ENCODE measurements around the gene FRMD4A. TPM values are rescaled to one million over a fixed set of nuclear protein-coding genes. Genes with fewer than 3 reads are reported as not detected.

Gene FRMD4A
- polyA plus RNA-seq, 1 donor (not counting 4 experiments of a cell fraction or from before 2014, with no cell fraction given) = 12.9 TPM

GRCh38 chr10:14163377-14164086, 167.2 kb downstream of the FRMD4A start:
- FAIRE-seq (no peak), DNase-seq (ENCODE audit: low read depth, low spot score) (no peak)
- no peak overlapping the region for H3K9ac ChIP-seq (ENCODE audit: control insufficient read depth, extremely low read depth, insufficient read depth, low read length)
- H3K79me2 ChIP-seq (ENCODE audit: control insufficient read depth, insufficient read depth, low read length) = no peaks in the 10 kb centered on the region
- no peaks in the 10 kb centered on the region for H3K9me1 ChIP-seq (ENCODE audit: control insufficient read depth, extremely low read depth, insufficient read depth, low read length)
- H3K4me3 ChIP-seq (ENCODE audit: control insufficient read depth in 2 of 3, extremely low read depth in 1 of 3, insufficient read depth in 2 of 3, low read depth in 1 of 3, low read length in 3 of 3) = no peak overlapping the region
- no peaks in the 10 kb centered on the region for H3K36me3 ChIP-seq (ENCODE audit: control insufficient read depth in 2 of 2, extremely low read depth in 1 of 2, insufficient read depth in 2 of 2, low read length in 2 of 2)
- H3K27me3 ChIP-seq (ENCODE audit: control insufficient read depth, extremely low read depth, insufficient read depth, low read length) = no peaks in the 10 kb centered on the region
- no peak overlapping the region for H3K4me2 ChIP-seq (ENCODE audit: control insufficient read depth, extremely low read depth, insufficient read depth, low read depth, low read length)
- H3K27ac ChIP-seq (ENCODE audit: control insufficient read depth, insufficient read depth, low read length) = no peak overlapping the region
- no peaks in the 10 kb centered on the region for H3K9me3 ChIP-seq (ENCODE audit: control insufficient read depth, low read depth, low read length)
- TF ChIP-seq CTCF (optimal IDR thresholded peaks at IDR 0.05 in 1 of 3, IDR thresholded peaks at IDR 0.05 in 1 of 3, conservative IDR thresholded peaks at IDR 0.05 in 1 of 3; ENCODE audit: extremely low read depth in 1 of 3, insufficient read depth in 2 of 3, low read length in 3 of 3) (no peak), EZH2 (IDR thresholded peaks at IDR 0.05; ENCODE audit: low read length) (no peak)
- no peaks in the 10 kb centered on the region for H4K20me1 ChIP-seq (ENCODE audit: control insufficient read depth, extremely low read depth, insufficient read depth, low read length)
- H2AFZ ChIP-seq (ENCODE audit: control insufficient read depth, low read length) = no peak overlapping the region
- no peaks in the 10 kb centered on the region for H3K4me1 ChIP-seq (ENCODE audit: control insufficient read depth, extremely low read depth, insufficient read depth, low read length)
- dilution Hi-C loops (cut with MboI; ENCODE audit: extremely low pct_ligation_motif_present, low sequenced_read_pairs) = no loop called here

- no peaks in the 10 kb centered on the region for H3K27me3 ChIP-seq (ENCODE audit: control insufficient read depth, extremely low read depth, insufficient read depth, low read length)
- dilution Hi-C loops (cut with MboI; ENCODE audit: extremely low pct_ligation_motif_present, low sequenced_read_pairs) = no loop called here
- FAIRE-seq = no peak
Observed at GRCh38 chr10:14162629-14163344, 167.9 kb downstream of the FRMD4A start.

More at GRCh38 chr10:14162629-14163344, 167.9 kb downstream of the FRMD4A start:
- no peaks in the 10 kb centered on the region for H3K4me1 ChIP-seq (ENCODE audit: control insufficient read depth, extremely low read depth, insufficient read depth, low read length)
- H3K4me2 ChIP-seq (ENCODE audit: control insufficient read depth, extremely low read depth, insufficient read depth, low read depth, low read length) = no peak overlapping the region
- no peak for TF ChIP-seq EZH2 (IDR thresholded peaks at IDR 0.05; ENCODE audit: low read length)
- no peak for TF ChIP-seq CTCF (optimal IDR thresholded peaks at IDR 0.05 in 1 of 3, IDR thresholded peaks at IDR 0.05 in 1 of 3, conservative IDR thresholded peaks at IDR 0.05 in 1 of 3; ENCODE audit: extremely low read depth in 1 of 3, insufficient read depth in 2 of 3, low read length in 3 of 3)
- H3K9ac ChIP-seq (ENCODE audit: control insufficient read depth, extremely low read depth, insufficient read depth, low read length) = no peak overlapping the region
- H2AFZ ChIP-seq (ENCODE audit: control insufficient read depth, low read length) = no peak overlapping the region
- H3K9me1 ChIP-seq (ENCODE audit: control insufficient read depth, extremely low read depth, insufficient read depth, low read length) = no peaks in the 10 kb centered on the region
- no peak for DNase-seq (ENCODE audit: low read depth, low spot score)
- H3K36me3 ChIP-seq (ENCODE audit: control insufficient read depth in 2 of 2, extremely low read depth in 1 of 2, insufficient read depth in 2 of 2, low read length in 2 of 2) = no peaks in the 10 kb centered on the region
- H3K9me3 ChIP-seq (ENCODE audit: control insufficient read depth, low read depth, low read length) = no peaks in the 10 kb centered on the region
- H3K27ac ChIP-seq (ENCODE audit: control insufficient read depth, insufficient read depth, low read length) = no peak overlapping the region
- H3K4me3 ChIP-seq (ENCODE audit: control insufficient read depth in 2 of 3, extremely low read depth in 1 of 3, insufficient read depth in 2 of 3, low read depth in 1 of 3, low read length in 3 of 3) = no peak overlapping the region
- H3K79me2 ChIP-seq (ENCODE audit: control insufficient read depth, insufficient read depth, low read length) = no peaks in the 10 kb centered on the region
- H4K20me1 ChIP-seq (ENCODE audit: control insufficient read depth, extremely low read depth, insufficient read depth, low read length) = no peaks in the 10 kb centered on the region
